Measurements from ENCODE around the gene ITPRID1.

The ITPRID1 gene

GRCh38 chr7:31476941-31477677, 36.8 kb upstream of the ITPRID1 start:
- H4K20me1 ChIP-seq (ENCODE audit: insufficient read depth, low read length, poor library complexity, severe bottlenecking) = no peaks in the 10 kb centered on the region
- no peaks in the 10 kb centered on the region for H3K27me3 ChIP-seq (ENCODE audit: insufficient read depth, low read length, poor library complexity, severe bottlenecking)
- H3K79me2 ChIP-seq (ENCODE audit: insufficient read depth, low read length) = no peaks in the 10 kb centered on the region
- no peak overlapping the region for H2AFZ ChIP-seq (ENCODE audit: low read length)
- TF ChIP-seq CTCF (conservative IDR thresholded peaks at IDR 0.05; ENCODE audit: low read length) = no peak
- no peak for TF ChIP-seq EZH2phosphoT487 (IDR thresholded peaks at IDR 0.05; ENCODE audit: borderline replicate concordance)
- H3K36me3 ChIP-seq (ENCODE audit: insufficient read depth, low read length) = no peaks in the 10 kb centered on the region
- no peaks in the 10 kb centered on the region for H3K9me3 ChIP-seq (ENCODE audit: insufficient read depth, low read depth, low read length)
- no peaks in the 10 kb centered on the region for H3F3A ChIP-seq (ENCODE audit: low read depth)
- H3K4me2 ChIP-seq (ENCODE audit: low read depth, low read length, poor library complexity, severe bottlenecking) = no peak overlapping the region
- H3K9me2 ChIP-seq (replicated peaks; ENCODE audit: low read depth, low read length) = no peaks in the 10 kb centered on the region
- no peak overlapping the region for H3K9ac ChIP-seq (ENCODE audit: low read depth, low read length, poor library complexity, severe bottlenecking)
- no peak overlapping the region for H3K4me3 ChIP-seq (ENCODE audit: low read length, poor library complexity, severe bottlenecking)
- no peaks in the 10 kb centered on the region for H3K4me1 ChIP-seq (ENCODE audit: insufficient read depth, low read length, poor library complexity, severe bottlenecking)

DNA sequence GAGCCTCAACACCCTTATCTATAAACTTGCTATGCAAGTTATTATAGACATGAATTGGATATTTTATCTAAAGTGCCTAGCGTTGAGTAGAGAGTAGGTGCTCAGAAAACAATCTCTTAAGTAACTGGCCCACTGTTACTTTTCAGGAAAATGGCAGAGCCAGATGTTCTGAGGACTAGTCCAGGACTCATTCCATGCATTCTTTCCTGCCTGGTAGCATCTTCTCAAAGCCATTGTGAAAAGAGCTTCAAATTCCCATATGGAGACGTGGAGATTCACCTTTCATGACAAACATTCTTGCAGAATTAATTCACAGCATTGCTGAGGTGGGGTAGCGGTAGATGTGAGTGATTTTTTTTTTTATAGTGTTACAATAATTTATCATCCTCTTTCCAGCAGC, 35.9 kb upstream of the ITPRID1 start:
- Histone ChIP-seq H3K9me3 (ENCODE audit: insufficient read depth, low read depth, low read length) (no peaks in the 10 kb centered on the region), H3K4me2 (ENCODE audit: low read depth, low read length, poor library complexity, severe bottlenecking) (no peak overlapping the region), H3K9me2 (replicated peaks; ENCODE audit: low read depth, low read length) (no peaks in the 10 kb centered on the region), H3K79me2 (ENCODE audit: insufficient read depth, low read length) (no peaks in the 10 kb centered on the region), H3K4me3 (ENCODE audit: low read length, poor library complexity, severe bottlenecking) (no peak overlapping the region), H2AFZ (ENCODE audit: low read length) (no peak overlapping the region), H3K36me3 (ENCODE audit: insufficient read depth, low read length) (no peaks in the 10 kb centered on the region), H4K20me1 (ENCODE audit: insufficient read depth, low read length, poor library complexity, severe bottlenecking) (no peaks in the 10 kb centered on the region), H3K27me3 (ENCODE audit: insufficient read depth, low read length, poor library complexity, severe bottlenecking) (no peaks in the 10 kb centered on the region), H3K9ac (ENCODE audit: low read depth, low read length, poor library complexity, severe bottlenecking) (no peak overlapping the region), H3K4me1 (ENCODE audit: insufficient read depth, low read length, poor library complexity, severe bottlenecking) (no peaks in the 10 kb centered on the region), H3F3A (ENCODE audit: low read depth) (no peaks in the 10 kb centered on the region)
- TF ChIP-seq CTCF (conservative IDR thresholded peaks at IDR 0.05; ENCODE audit: low read length) (no peak), EZH2phosphoT487 (IDR thresholded peaks at IDR 0.05; ENCODE audit: borderline replicate concordance) (no peak)

DNA sequence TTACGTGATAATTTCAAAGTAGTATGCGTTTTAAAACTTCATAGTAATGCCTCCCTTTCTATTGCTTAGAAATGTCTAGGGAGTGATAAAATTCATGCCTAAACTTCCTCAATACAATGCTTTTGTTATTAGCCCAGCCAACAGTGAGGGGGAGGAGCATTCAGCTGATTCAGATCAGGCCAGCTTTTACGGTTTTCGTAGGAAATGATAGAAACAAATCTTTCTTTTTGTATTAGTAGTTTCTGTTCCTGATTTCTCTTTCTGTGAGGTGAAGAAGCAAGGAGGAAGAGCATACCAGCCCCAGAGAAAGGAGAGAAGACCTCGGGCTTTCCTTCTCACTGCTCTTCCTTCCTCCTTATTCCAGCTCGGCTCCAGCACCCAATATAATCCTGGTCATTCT, 35.2 kb upstream of the ITPRID1 start:
- Histone ChIP-seq H3K36me3 (ENCODE audit: insufficient read depth, low read length) (no peaks in the 10 kb centered on the region), H3F3A (ENCODE audit: low read depth) (no peaks in the 10 kb centered on the region), H3K27me3 (ENCODE audit: insufficient read depth, low read length, poor library complexity, severe bottlenecking) (no peaks in the 10 kb centered on the region), H3K9ac (ENCODE audit: low read depth, low read length, poor library complexity, severe bottlenecking) (no peak overlapping the region), H3K9me2 (replicated peaks; ENCODE audit: low read depth, low read length) (no peaks in the 10 kb centered on the region), H4K20me1 (ENCODE audit: insufficient read depth, low read length, poor library complexity, severe bottlenecking) (no peaks in the 10 kb centered on the region), H3K9me3 (ENCODE audit: insufficient read depth, low read depth, low read length) (no peaks in the 10 kb centered on the region), H3K79me2 (ENCODE audit: insufficient read depth, low read length) (no peaks in the 10 kb centered on the region), H3K4me1 (ENCODE audit: insufficient read depth, low read length, poor library complexity, severe bottlenecking) (no peaks in the 10 kb centered on the region), H2AFZ (ENCODE audit: low read length) (no peak overlapping the region), H3K4me2 (ENCODE audit: low read depth, low read length, poor library complexity, severe bottlenecking) (no peak overlapping the region), H3K4me3 (ENCODE audit: low read length, poor library complexity, severe bottlenecking) (no peak overlapping the region)
- no peak for TF ChIP-seq EZH2phosphoT487 (IDR thresholded peaks at IDR 0.05; ENCODE audit: borderline replicate concordance)
- no peak for TF ChIP-seq CTCF (conservative IDR thresholded peaks at IDR 0.05; ENCODE audit: low read length)
